H1 (cell line): ENCODE measurements around the gene TNFRSF6B. TPM values are rescaled to one million over a fixed set of nuclear protein-coding genes. Genes with fewer than 3 reads are reported as not detected.

Source experiments
- BACH1 ChIP-seq: IDR thresholded peaks from 2 replicates; pipeline ENCODE4 v1.6.1; 2012; ENCODE audit warnings: low read length, improper control_type of control experiment
- E2F6 ChIP-seq: IDR thresholded peaks from 2 replicates; pipeline ENCODE4 v1.6.1; 2012; ENCODE audit warnings: inconsistent platforms
- HDAC2 ChIP-seq, 2 experiments: fragments of 300-600 bp in 1 of 2; sonication (generic) in 1 of 2; IDR thresholded peaks; 2 replicates each; pipeline ENCODE4 v1.6.1; 2011 to 2012; ENCODE audit warnings: low read depth in 2 of 2, low read length in 2 of 2, mild to moderate bottlenecking in 2 of 2, moderate library complexity in 2 of 2, borderline replicate concordance in 1 of 2, inconsistent platforms in 1 of 2
- POLR2AphosphoS5 ChIP-seq: IDR thresholded peaks from 2 replicates; pipeline ENCODE4 v1.6.1; 2011; ENCODE audit warnings: low read depth, low read length
- SIN3A ChIP-seq, 2 experiments: IDR thresholded peaks in 1 of 2; conservative IDR thresholded peaks in 1 of 2; 2 replicates each; pipeline ENCODE4 v1.6.1; 2011 to 2012; ENCODE audit warnings: low read length in 2 of 2, improper control_type of control experiment in 1 of 2, low read depth in 1 of 2, mild to moderate bottlenecking in 1 of 2
- TCF12 ChIP-seq: IDR thresholded peaks from 2 replicates; pipeline ENCODE4 v1.6.1; 2011; ENCODE audit warnings: low read depth, mild to moderate bottlenecking, low read length
- polyA plus RNA-seq, 7 experiments: library from polyadenylated mRNA; depleted of rRNA in 3 of 7; stranded (reverse) in 5 of 7; unstranded in 2 of 7; fragments of >200 nt in 5 of 7; fragments of 200-250 nt in 2 of 7; gene quantifications; 1 replicate in 5 of 7; 2 replicates in 1 of 7; 4 replicates in 1 of 7; pipeline versions ENCODE4 v1.2.1 to v1.2.3, GENCODE V29; 2011 to 2013; ENCODE audit warnings: missing spikeins in 2 of 7, mixed read lengths in 2 of 7
- total RNA-seq: library from RNA; stranded (reverse); fragmentation: NEBNext Ultra II Directional; extraction: Animal tissue kit (Norgen Biotek cat#: 25700); gene quantifications from 2 replicates; pipeline ENCODE4 v1.2.1, GENCODE V29; 2021

TNFRSF6B gene
- total and polyA plus RNA-seq, 2 of the 8 experiments (the other 6 are each of a cell fraction or from before 2014, with no cell fraction given), result 3.1 TPM; not detected in 1

GRCh38 chr20:63705232-63706026 is 9.0 kb downstream of the TNFRSF6B start (continued):
- no peak for TF ChIP-seq TCF12
- no peak for TF ChIP-seq SIN3A (conservative IDR thresholded peaks at IDR 0.05 in 1 of 2, IDR thresholded peaks at IDR 0.05 in 1 of 2; ENCODE audit: low read depth in 1 of 2, low read length in 2 of 2)
- TF ChIP-seq E2F6, result no peak
- no peak for TF ChIP-seq HDAC2 (IDR thresholded peaks at IDR 0.05; ENCODE audit: borderline replicate concordance in 1 of 2, low read depth in 2 of 2, low read length in 2 of 2)
- TF ChIP-seq POLR2AphosphoS5, result no peak
- no peak for TF ChIP-seq BACH1
- TF ChIP-seq, all 59 proteins: peak for 0
